H1 (cell line): Measurements from ENCODE around the gene TMEM14B.

Experiments used
- EZH2 ChIP-seq: fragments of 200-600 bp; sonication (generic); IDR thresholded peaks from 2 replicates; pipeline ENCODE4 v1.7.1; 2012; ENCODE audit warnings: low read depth, mild to moderate bottlenecking, moderate library complexity, low read length, inconsistent platforms; ENCODE audit not compliant: severe bottlenecking
- TF ChIP-seq, protein P1 (sequence below): IDR thresholded peaks from 2 replicates; pipeline ENCODE4 v1.6.1; 2012; ENCODE audit warnings: low read length, inconsistent platforms

- no peak for TF ChIP-seq EZH2
- TF ChIP-seq, protein P1, sequence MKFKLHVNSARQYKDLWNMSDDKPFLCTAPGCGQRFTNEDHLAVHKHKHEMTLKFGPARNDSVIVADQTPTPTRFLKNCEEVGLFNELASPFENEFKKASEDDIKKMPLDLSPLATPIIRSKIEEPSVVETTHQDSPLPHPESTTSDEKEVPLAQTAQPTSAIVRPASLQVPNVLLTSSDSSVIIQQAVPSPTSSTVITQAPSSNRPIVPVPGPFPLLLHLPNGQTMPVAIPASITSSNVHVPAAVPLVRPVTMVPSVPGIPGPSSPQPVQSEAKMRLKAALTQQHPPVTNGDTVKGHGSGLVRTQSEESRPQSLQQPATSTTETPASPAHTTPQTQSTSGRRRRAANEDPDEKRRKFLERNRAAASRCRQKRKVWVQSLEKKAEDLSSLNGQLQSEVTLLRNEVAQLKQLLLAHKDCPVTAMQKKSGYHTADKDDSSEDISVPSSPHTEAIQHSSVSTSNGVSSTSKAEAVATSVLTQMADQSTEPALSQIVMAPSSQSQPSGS: no peak
Measured at GRCh38 chr6:10778230-10778629, 30.6 kb downstream of the TMEM14B start.
